ENCODE measurements around the gene VCL.

DNA sequence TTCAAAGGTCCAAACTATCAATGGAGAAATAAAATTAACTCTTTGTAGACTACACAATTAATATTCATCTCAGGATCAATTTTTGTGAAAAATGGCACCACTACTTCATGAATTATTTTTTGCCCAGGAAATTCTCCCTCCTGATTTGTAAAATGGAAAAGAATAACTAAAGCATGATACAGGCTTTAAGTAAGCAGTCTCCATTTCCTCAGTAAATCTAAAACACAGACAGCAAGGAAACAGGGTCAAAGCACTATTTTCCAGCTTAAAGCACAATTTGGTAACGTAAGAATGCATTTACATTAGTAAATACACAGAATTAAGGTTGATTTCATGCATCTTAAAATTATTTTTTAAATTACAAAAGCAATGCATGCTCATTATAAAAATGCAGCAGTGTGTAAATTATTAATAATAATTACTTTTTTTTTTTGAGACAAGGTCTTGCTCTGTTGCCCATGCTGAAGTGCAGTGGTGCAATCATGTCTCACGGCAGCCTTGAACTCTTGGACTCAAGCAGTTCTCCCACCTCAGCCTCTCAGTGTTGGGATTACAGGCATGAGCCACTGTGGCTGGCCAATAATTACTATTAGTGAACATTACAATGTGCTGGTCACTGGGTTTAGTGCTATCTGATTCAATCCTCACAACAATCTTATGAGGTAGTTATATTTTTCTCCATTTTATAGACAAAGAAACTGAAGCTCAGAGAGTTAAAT is 26.1 kb upstream of the VCL start:
- TF ChIP-seq EZH2 (IDR thresholded peaks at IDR 0.05; ENCODE audit: low read length, missing control alignments): no peak
- TF ChIP-seq, protein P1, sequence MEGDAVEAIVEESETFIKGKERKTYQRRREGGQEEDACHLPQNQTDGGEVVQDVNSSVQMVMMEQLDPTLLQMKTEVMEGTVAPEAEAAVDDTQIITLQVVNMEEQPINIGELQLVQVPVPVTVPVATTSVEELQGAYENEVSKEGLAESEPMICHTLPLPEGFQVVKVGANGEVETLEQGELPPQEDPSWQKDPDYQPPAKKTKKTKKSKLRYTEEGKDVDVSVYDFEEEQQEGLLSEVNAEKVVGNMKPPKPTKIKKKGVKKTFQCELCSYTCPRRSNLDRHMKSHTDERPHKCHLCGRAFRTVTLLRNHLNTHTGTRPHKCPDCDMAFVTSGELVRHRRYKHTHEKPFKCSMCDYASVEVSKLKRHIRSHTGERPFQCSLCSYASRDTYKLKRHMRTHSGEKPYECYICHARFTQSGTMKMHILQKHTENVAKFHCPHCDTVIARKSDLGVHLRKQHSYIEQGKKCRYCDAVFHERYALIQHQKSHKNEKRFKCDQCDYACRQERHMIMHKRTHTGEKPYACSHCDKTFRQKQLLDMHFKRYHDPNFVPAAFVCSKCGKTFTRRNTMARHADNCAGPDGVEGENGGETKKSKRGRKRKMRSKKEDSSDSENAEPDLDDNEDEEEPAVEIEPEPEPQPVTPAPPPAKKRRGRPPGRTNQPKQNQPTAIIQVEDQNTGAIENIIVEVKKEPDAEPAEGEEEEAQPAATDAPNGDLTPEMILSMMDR (conservative IDR thresholded peaks at IDR 0.05 in 1 of 2, IDR thresholded peaks at IDR 0.05 in 1 of 2; ENCODE audit: low read depth in 1 of 2, low read length in 2 of 2): no peak
